Measurements from ENCODE around the gene EID1.

GRCh38 chr15:48916721-48917120 is 38.8 kb downstream of the EID1 start:
- no peak for TF ChIP-seq CTCF (IDR thresholded peaks at IDR 0.05)
- no peak for TF ChIP-seq POLR2AphosphoS5 (IDR thresholded peaks at IDR 0.05)

All from prostate gland (tissue), 2 donors.